Activated CD4-positive, alpha-beta T cell treated with anti-CD3 and anti-CD28 coated beads for 36 hours (primary cell): ENCODE results near the gene MAPK1IP1L. TPM values are rescaled to one million over a fixed set of nuclear protein-coding genes. Genes with fewer than 3 reads are reported as not detected.
"Not testable (repeated sequence)": the region's sequence is repeated elsewhere in the genome, so short reads cannot be mapped to it uniquely, and the experiment has no call there.

ENCODE experiments used
- ATAC-seq: fragments of 200-7000 bp; cut with Tn5 transposase; one replicate; pipeline ENCODE4 v1.10.0; 2021; ENCODE audit warnings: mild to moderate bottlenecking, moderate library complexity
- CTCF ChIA-PET: fragments of 350-600 bp; sonication (Branson Sonifier 250); formaldehyde crosslinking; loops from one replicate; lab custom pipeline; 2021; ENCODE audit warnings: antibody characterized with exemption; lab: Charles Lee
- POLR2A ChIA-PET: fragments of 350-600 bp; sonication (Branson Sonifier 250); formaldehyde crosslinking; loops from one replicate; lab custom pipeline; 2021; ENCODE audit warnings: antibody characterized with exemption, inconsistent platforms; lab: Charles Lee
- DNase-seq: peaks from one replicate; pipeline ENCODE4 v3.0.0-alpha.2; 2020
- H3K27ac Mint-ChIP-seq: one replicate; pipeline ENCODE4 v1.8.0; 2021; ENCODE audit warnings: mixed read lengths
- H3K27me3 Mint-ChIP-seq: one replicate; pipeline ENCODE4 v1.8.0; 2021; ENCODE audit warnings: mixed read lengths
- H3K36me3 Mint-ChIP-seq: one replicate; pipeline ENCODE4 v1.8.0; 2021; ENCODE audit warnings: low read depth, mixed read lengths
- H3K4me1 Mint-ChIP-seq: one replicate; pipeline ENCODE4 v1.8.0; 2021; ENCODE audit warnings: mixed read lengths
- H3K4me3 Mint-ChIP-seq: one replicate; pipeline ENCODE4 v1.8.0; 2021; ENCODE audit warnings: mild to moderate bottlenecking, moderate library complexity, mixed read lengths
- H3K9me3 Mint-ChIP-seq: one replicate; pipeline ENCODE4 v1.8.0; 2021; ENCODE audit warnings: low read depth, mixed read lengths
- intact Hi-C, 2 experiments: fragments of 100-400 bp; cut with DNase I in 1 of 2; cut with micrococcal nuclease in 1 of 2; formaldehyde crosslinking; loops; one replicate each; pipeline versions ENCODE4 v1.14.2 to v1.15.1; 2022 to 2024; cut with DNase I, micrococcal nuclease
- total RNA-seq, 2 experiments: library from RNA; stranded (reverse); gene quantifications; one replicate each; pipeline ENCODE4 v1.2.3, GENCODE V29; 2021

Gene MAPK1IP1L
- 100 to 1,000 TPM in 1 of 2 experiments, 10 to 100 TPM in 1; 98.6 to 180 TPM for total RNA-seq

- intact Hi-C loops = loop anchor here (1.0 to 10.0 kb wide), 14 partner anchors 17 to 654 kb away; partner anchors contain the start of genes GCH1 (in 2 of the 2), SOCS4 (in 2 of the 2), WDHD1 (in 2 of the 2) and ATG14 (in 1 of the 2)
- peak; percentile 95 for DNase-seq
- Mint-ChIP-seq H3K27me3 (no peaks in the 10 kb centered on the region), H3K4me1 (peaks cover 33% of the 10 kb centered on the region), H3K9me3 (no peaks in the 10 kb centered on the region), H3K27ac (peak within 1 kb of the TSS; percentile 96), H3K4me3 (peak within 1 kb of the TSS; percentile 82), H3K36me3 (peaks cover 29% of the 10 kb centered on the region)
- CTCF ChIA-PET = interaction anchor here (0.6 to 2.8 kb wide), 28 partner anchors 8 to 1443 kb away, joined by 3 to 24 read pairs (median 3); partner anchors contain the start of genes SOCS4 and WDHD1
- POLR2A ChIA-PET = interaction anchor here (0.6 to 3.2 kb wide), 8 partner anchors 9 to 139 kb away, joined by 3 to 31 read pairs (median 5); partner anchors contain the start of genes SOCS4 and WDHD1
- peak; percentile 94 for ATAC-seq
Observed at GRCh38 chr14:55051423-55052268, at the start of gene MAPK1IP1L. Gene MAPK1IP1L, plus strand, starts transcription at chr14:55051647. Its CDS starts 10,037 bp downstream, at chr14:55061684.

- Mint-ChIP-seq H3K36me3 (peaks cover 56% of the 10 kb centered on the region), H3K9me3 (no peaks in the 10 kb centered on the region), H3K27ac (no peak overlapping the region), H3K27me3 (no peaks in the 10 kb centered on the region), H3K4me1 (no peaks in the 10 kb centered on the region), H3K4me3 (no peak overlapping the region)
- ChIA-PET CTCF (interaction anchor here (0.6 kb wide), 2 partner anchors 354 to 409 kb away, joined by 3 read pairs; no protein-coding TSS in a partner anchor), POLR2A (no interaction called here)
- ATAC-seq (no peak), DNase-seq (no peak)
- intact Hi-C loops = no loop called here
Observed at GRCh38 chr14:55005071-55005470, 46.4 kb upstream of the MAPK1IP1L start.

DNA sequence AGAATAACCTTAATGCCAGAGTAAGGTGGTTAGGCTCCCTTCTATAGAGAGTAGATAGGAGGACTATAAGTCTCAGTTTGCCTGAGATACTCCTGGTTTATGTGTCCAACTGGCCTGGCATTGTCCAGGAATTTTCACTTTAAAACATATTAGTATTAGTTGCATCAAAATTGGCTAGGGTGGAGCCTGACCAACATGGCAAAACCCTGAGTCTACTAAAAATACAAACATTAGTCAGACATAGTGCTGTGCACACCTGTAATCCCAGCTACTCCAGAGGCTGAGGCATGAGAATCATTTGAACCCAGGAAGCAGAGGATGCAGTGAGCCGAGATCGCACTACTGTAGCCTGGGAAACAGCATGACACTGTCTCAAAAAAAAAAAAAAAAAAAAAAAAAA, 36.4 kb upstream of the MAPK1IP1L start:
- no peaks in the 10 kb centered on the region for H3K27me3 Mint-ChIP-seq
- H3K9me3 Mint-ChIP-seq = no peaks in the 10 kb centered on the region
- DNase-seq = no peak
- H3K4me1 Mint-ChIP-seq = no peaks in the 10 kb centered on the region
- no peak overlapping the region for H3K4me3 Mint-ChIP-seq
- peaks cover 43% of the 10 kb centered on the region for H3K36me3 Mint-ChIP-seq
- H3K27ac Mint-ChIP-seq = no peak overlapping the region
- POLR2A ChIA-PET = interaction anchor here (0.6 kb wide), 1 partner anchor 384 kb away, joined by 9 read pairs; no protein-coding TSS in a partner anchor
- no peak for ATAC-seq
- CTCF ChIA-PET = interaction anchor here (0.8 to 1.0 kb wide), 2 partner anchors 12 to 36 kb away, joined by 3 to 5 read pairs; no protein-coding TSS in a partner anchor
- intact Hi-C loops = no loop called here

- H3K4me3 Mint-ChIP-seq = no peak overlapping the region
- H3K4me1 Mint-ChIP-seq = peaks cover 16% of the 10 kb centered on the region
- no peak overlapping the region for H3K27ac Mint-ChIP-seq
- POLR2A ChIA-PET = interaction anchor here (0.6 kb wide), 1 partner anchor 82 kb away, joined by 4 read pairs; no protein-coding TSS in a partner anchor
- CTCF ChIA-PET = interaction anchor here (0.7 kb wide), 1 partner anchor 28 kb away, joined by 3 read pairs; no protein-coding TSS in a partner anchor
- intact Hi-C loops = no loop called here
- ATAC-seq (no peak), DNase-seq (no peak)
- no peaks in the 10 kb centered on the region for H3K27me3 Mint-ChIP-seq
- peaks cover 40% of the 10 kb centered on the region for H3K36me3 Mint-ChIP-seq
- H3K9me3 Mint-ChIP-seq = no peaks in the 10 kb centered on the region
Observed at GRCh38 chr14:55019968-55020554, 31.4 kb upstream of the MAPK1IP1L start.

GRCh38 chr14:55024365-55024764, 27.1 kb upstream of the MAPK1IP1L start:
- intact Hi-C loops, H3K27me3 Mint-ChIP-seq, ATAC-seq, H3K27ac Mint-ChIP-seq, H3K9me3 Mint-ChIP-seq, H3K4me3 Mint-ChIP-seq, POLR2A ChIA-PET, DNase-seq: not testable (repeated sequence)
- H3K4me1 Mint-ChIP-seq = peaks cover 39% of the 10 kb centered on the region
- H3K36me3 Mint-ChIP-seq = peaks cover 41% of the 10 kb centered on the region
- CTCF ChIA-PET = interaction anchor here (0.7 to 1.5 kb wide), 2 partner anchors 21 to 26 kb away, joined by 3 to 5 read pairs; no protein-coding TSS in a partner anchor

DNA sequence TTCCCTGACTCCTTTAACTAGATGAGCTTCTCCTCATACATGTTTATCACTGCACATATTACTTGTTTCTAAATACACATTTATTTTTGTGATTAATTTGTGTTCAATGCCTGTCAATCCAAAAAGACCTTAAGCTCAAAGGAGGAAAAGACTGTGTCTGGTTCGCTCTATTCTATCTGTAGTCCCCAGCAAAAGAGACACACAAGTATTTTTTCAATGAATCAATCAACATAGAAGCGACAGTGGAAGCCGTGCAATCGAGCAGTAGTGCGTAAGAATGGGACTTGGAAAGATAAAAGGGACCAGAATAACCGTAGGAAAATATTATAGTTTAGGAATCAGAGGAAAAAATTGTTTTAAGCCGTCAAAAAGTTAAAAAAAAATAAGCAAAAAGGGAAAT, 25.5 kb upstream of the MAPK1IP1L start:
- peak overlapping the region; percentile 97 for H3K27ac Mint-ChIP-seq
- ChIA-PET CTCF (interaction anchor here (0.7 to 2.4 kb wide), 5 partner anchors 25 to 388 kb away, joined by 3 to 24 read pairs (median 4); partner anchors contain the start of gene MAPK1IP1L), POLR2A (no interaction called here)
- no peak for ATAC-seq
- peak overlapping the region; percentile 95 for H3K4me3 Mint-ChIP-seq
- DNase-seq = no peak
- intact Hi-C loops = loop anchor here in 1 of 2 experiments (2.0 to 5.0 kb wide), 2 partner anchors 246 to 555 kb away; partner anchors contain the start of genes FBXO34 and KTN1
- no peaks in the 10 kb centered on the region for H3K9me3 Mint-ChIP-seq
- peaks cover 38% of the 10 kb centered on the region for H3K36me3 Mint-ChIP-seq
- H3K27me3 Mint-ChIP-seq = no peaks in the 10 kb centered on the region
- peaks cover 49% of the 10 kb centered on the region for H3K4me1 Mint-ChIP-seq

DNA sequence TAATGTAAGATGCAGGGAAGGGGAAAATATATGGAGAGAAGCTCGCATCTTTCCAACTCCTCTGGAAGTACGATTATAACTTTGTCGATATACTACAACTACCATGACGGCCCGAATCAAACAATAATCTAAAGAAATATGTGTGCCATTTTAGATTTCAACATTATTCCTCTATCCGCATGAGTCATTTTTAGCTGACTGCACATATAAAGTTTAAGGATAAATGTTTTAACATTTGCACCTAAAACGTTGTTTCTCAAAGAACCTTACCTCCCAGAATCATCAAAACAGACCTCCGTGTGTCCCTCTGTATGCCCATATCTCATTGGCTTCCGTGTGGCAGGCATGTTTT, 25.0 kb upstream of the MAPK1IP1L start:
- H3K36me3 Mint-ChIP-seq = peaks cover 38% of the 10 kb centered on the region
- peak overlapping the region; percentile 97 for H3K27ac Mint-ChIP-seq
- DNase-seq = no peak
- peak overlapping the region; percentile 95 for H3K4me3 Mint-ChIP-seq
- no peaks in the 10 kb centered on the region for H3K27me3 Mint-ChIP-seq
- CTCF ChIA-PET = interaction anchor here (0.7 to 2.4 kb wide), 9 partner anchors 11 to 388 kb away, joined by 3 to 24 read pairs (median 3); partner anchors contain the start of gene MAPK1IP1L
- POLR2A ChIA-PET = interaction anchor here (0.8 to 3.9 kb wide), 4 partner anchors 12 to 245 kb away, joined by 3 to 31 read pairs (median 4); partner anchors contain the start of genes FBXO34 and MAPK1IP1L
- intact Hi-C loops = loop anchor here in 1 of 2 experiments (2.0 to 5.0 kb wide), 2 partner anchors 246 to 554 kb away; partner anchors contain the start of genes FBXO34 and KTN1
- ATAC-seq = no peak
- peaks cover 50% of the 10 kb centered on the region for H3K4me1 Mint-ChIP-seq
- H3K9me3 Mint-ChIP-seq = no peaks in the 10 kb centered on the region

DNA sequence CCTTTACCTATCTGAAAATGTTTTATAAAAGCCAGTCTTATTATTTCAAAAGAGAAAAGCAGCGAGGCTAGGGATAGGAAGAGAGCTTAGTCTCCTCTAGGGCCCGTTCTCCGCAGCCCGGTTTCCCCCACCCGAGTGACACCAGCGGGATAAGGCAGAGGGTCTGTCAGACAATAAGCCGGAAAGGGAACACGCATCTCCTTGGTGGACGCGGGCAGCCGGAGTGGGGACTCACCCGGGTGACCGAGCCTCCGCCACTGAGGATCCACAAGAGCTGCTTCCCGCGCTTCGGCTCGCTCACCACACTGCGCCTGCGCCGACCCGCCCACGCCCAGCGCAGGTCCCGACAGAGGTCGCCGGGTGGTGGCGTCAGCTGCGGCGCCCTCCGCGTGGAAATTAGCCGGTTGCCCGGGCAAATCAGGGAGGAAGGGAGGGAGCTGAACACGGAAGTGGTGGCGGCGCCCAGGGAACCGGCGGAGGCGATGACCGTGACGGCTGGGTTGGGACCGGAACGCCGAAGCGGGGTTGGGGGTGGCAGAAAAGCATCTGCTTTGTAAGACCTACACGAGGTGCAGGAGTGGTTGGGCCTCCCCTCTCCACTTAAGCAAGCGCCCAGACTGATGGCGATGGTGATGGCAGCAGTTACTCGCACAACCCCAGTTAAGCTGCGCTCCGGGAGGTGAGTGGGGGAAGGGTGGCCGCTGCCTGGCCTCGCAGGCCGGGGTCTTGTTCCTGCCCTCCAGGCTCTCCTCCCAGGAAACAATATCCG, 24.5 kb upstream of the MAPK1IP1L start, which contains the start of the genes SOCS4 and WDHD1:
Gene SOCS4, plus strand, starts transcription at position 444 of the 769 bp plus-strand sequence. CDS start 15,806 bp downstream, outside the sequence.
Gene WDHD1, minus strand, starts transcription at position 307 of the 769 bp plus-strand sequence. CDS start 312 bp downstream, outside the sequence.
- DNase-seq = peak; percentile 98
- intact Hi-C loops = loop anchor here (1.0 to 5.0 kb wide), 6 partner anchors 24 to 554 kb away; partner anchors contain the start of genes MAPK1IP1L (in 2 of the 2), DLGAP5 (in 1 of the 2), FBXO34 (in 1 of the 2) and GCH1 (in 1 of the 2)
- Mint-ChIP-seq H3K4me1 (peaks cover 47% of the 10 kb centered on the region), H3K27ac (peak within 1 kb of the TSS; percentile 97), H3K4me3 (peak within 1 kb of the TSS; percentile 95), H3K9me3 (no peaks in the 10 kb centered on the region), H3K27me3 (no peaks in the 10 kb centered on the region), H3K36me3 (peaks cover 34% of the 10 kb centered on the region)
- ATAC-seq = peak; percentile 93
- ChIA-PET POLR2A (interaction anchor here (0.8 to 3.9 kb wide), 4 partner anchors 11 to 244 kb away, joined by 3 to 31 read pairs (median 4); partner anchors contain the start of genes FBXO34 and MAPK1IP1L), CTCF (interaction anchor here (0.7 to 2.4 kb wide), 8 partner anchors 12 to 82 kb away, joined by 3 to 24 read pairs (median 4); partner anchors contain the start of gene MAPK1IP1L)

GRCh38 chr14:55028066-55028465, 23.4 kb upstream of the MAPK1IP1L start:
- ATAC-seq (no peak), DNase-seq (no peak)
- no peaks in the 10 kb centered on the region for H3K9me3 Mint-ChIP-seq
- POLR2A ChIA-PET = interaction anchor here (1.0 to 3.9 kb wide), 3 partner anchors 10 to 24 kb away, joined by 3 to 31 read pairs (median 3); partner anchors contain the start of gene MAPK1IP1L
- no peaks in the 10 kb centered on the region for H3K27me3 Mint-ChIP-seq
- peak overlapping the region; percentile 97 for H3K27ac Mint-ChIP-seq
- peaks cover 45% of the 10 kb centered on the region for H3K4me1 Mint-ChIP-seq
- CTCF ChIA-PET = interaction anchor here (0.7 to 1.0 kb wide), 3 partner anchors 31 to 126 kb away, joined by 3 to 5 read pairs (median 4); partner anchors contain the start of gene GCH1
- H3K36me3 Mint-ChIP-seq = peaks cover 28% of the 10 kb centered on the region
- intact Hi-C loops = loop anchor here in 1 of 2 experiments (5.0 kb wide), 1 partner anchor 244 kb away; the partner anchor contains the start of gene FBXO34
- peak overlapping the region; percentile 95 for H3K4me3 Mint-ChIP-seq
